Activated T-cell treated with anti-CD3 and anti-CD28 coated beads, Interleukin-2, amount 50 U/mL, for 48 hours (primary cell): ENCODE data around the gene STARD4.

Experiments used
- DNase-seq, 2 experiments: peaks; one replicate each; pipeline ENCODE4 v3.0.0-alpha.2; 2020

STARD4 gene

GRCh38 chr5:111469293-111469896 is 42.9 kb downstream of the STARD4 start:
- DNase-seq, result no peak

GRCh38 chr5:111463311-111463710 is 49.0 kb downstream of the STARD4 start:
- DNase-seq, result no peak

DNA sequence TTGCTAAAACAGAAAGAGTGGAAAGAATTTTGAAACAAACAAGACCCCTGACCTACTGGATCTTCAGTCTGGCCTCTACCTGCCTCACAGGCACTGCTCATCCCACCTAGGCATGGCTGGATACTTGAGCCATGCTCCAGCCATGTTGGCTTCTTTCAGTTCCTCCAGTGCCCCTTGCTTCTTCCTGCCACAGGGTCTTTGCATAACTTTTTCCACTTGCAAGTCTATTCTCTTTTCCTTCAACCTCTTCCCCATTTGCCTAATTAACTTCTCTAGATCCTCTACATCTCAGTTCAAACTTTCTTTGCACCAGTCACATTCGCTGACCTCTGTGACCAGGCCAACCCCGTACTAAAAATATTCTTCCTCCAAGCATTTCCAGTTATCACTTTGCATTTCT is 50.4 kb downstream of the STARD4 start:
- DNase-seq, result no peak

- DNase-seq, result no peak
Measured at GRCh38 chr5:111461255-111461671, 51.1 kb downstream of the STARD4 start.

- DNase-seq, result no peak
Measured at GRCh38 chr5:111454776-111455175, 57.6 kb downstream of the STARD4 start.

DNA sequence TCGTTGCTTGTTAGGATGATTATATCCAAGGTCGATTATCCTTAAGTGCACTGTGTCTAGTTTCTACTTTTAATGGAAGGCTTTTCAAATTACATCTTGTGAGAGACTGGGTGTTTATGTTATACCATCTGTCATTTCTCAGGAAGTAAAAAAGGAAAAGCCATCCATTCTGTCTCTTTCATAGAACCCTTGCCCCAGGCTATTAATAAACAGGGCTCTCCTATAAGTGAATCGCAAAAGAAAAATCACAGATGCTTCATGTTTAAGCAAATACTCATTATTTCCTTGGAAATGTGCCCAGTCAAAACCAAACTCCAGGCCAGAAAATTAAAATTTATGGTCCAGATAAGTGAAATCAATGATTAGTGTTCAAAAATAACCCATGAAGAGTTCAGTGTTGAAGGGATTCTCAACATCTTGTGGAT is 58.1 kb downstream of the STARD4 start:
- DNase-seq, result no peak

- DNase-seq, result no peak
Measured at GRCh38 chr5:111453747-111454146, 58.6 kb downstream of the STARD4 start.

DNA sequence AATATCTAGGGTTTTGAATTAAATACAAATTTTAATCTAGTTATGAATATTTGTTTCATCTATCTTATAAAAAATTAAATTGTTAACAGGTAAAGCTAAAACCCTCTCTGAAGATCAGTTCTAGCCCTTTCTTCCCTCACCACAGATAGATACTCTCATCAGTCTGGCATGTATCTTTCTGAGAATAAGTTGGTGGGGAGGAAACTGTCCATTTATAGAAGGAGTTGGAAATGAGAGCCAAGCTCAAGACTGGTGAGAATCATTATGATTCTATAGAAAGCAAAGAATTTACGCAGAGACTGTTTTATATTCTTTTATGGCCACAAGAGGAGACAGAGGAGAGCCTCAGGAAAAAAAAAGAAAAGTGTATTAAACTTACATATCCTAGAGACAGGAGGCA is 59.0 kb downstream of the STARD4 start:
- no peak for DNase-seq

- no peak for DNase-seq
Measured at GRCh38 chr5:111447822-111448221, 64.5 kb downstream of the STARD4 start.

DNA sequence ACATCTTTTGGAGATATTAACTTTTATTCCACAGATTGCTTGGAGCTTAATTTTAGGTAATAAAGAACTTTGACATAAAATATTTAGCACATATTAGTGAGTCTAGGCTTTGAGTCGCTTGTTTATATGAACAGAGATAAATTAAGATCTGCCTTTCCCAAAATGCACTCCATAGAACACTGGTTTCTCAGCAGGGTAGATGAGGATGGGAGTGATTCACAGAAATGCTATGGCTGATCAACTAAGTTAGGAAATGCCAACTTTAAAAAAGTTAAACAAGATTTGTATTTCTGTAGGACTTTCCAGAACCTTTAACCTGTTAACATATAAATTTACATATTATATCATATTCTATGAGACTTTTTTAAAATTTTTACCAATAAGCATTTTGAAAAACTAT is 65.2 kb downstream of the STARD4 start:
- DNase-seq, result no peak
